DOHH2 (cell line): Measurements from ENCODE around the gene LKAAEAR1.

ENCODE experiments used
- CTCF ChIP-seq: fragments of 200-600 bp; sonication (generic); IDR thresholded peaks from one replicate; pipeline ENCODE4 v1.5.1; 2014; ENCODE audit warnings: antibody characterized with exemption, mild to moderate bottlenecking, low read depth, low read length; ENCODE audit not compliant: poor library complexity, severe bottlenecking
- EZH2phosphoT487 ChIP-seq: fragments of 200-600 bp; sonication (generic); IDR thresholded peaks from 2 replicates; pipeline ENCODE4 v1.6.1; 2017; ENCODE audit warnings: borderline replicate concordance, mild to moderate bottlenecking, antibody characterized with exemption, low read length, moderate library complexity, mixed read lengths

DNA sequence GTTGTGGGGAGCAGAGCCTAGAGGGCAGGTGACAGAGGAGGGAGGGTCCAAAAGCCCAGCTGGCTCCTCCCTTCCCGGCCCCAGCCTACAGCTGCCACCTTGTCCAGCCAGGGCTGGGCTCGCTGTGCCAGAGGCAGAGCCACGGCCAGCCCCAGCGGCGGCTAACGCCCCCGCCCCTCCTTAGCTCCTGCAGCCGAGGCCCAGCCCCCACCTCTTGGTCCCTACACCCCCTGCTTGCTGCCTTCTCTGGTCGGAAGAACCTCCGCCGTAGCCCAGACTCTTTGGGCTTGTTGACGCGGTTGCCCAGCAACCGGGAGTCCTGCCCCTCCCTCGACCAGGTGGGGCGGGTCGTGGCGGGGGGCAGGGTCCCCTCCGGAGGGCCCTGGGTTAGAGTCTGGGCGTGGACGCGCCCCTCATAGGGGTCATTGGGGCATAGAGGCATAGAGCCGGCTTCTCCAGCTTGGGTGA lies 521 bp upstream of the LKAAEAR1 start:
- TF ChIP-seq CTCF (no peak), EZH2phosphoT487 (no peak)
